Putamen (tissue), 1 donor: Measurements from ENCODE around the gene RDM1.
A peak's percentile ranks its signal among the peaks of the same experiment; 100 is the strongest.
"Not testable (repeated sequence)": the region's sequence is repeated elsewhere in the genome, so short reads cannot be mapped to it uniquely, and the experiment has no call there.

Experiments
- DNase-seq: peaks from one replicate; pipeline ENCODE4 v3.0.0-alpha.2; 2016; ENCODE audit warnings: low spot score

RDM1 gene

GRCh38 chr17:35930211-35931065 lies at the start of gene RDM1:
Gene RDM1 (minus strand): TSS chr17:35930773. CDS start chr17:35930727, 46 bp downstream.
- peak; percentile 53 for DNase-seq

GRCh38 chr17:35978346-35978745 lies 47.8 kb upstream of the RDM1 start:
- DNase-seq: no peak

GRCh38 chr17:35977509-35977908 lies 46.9 kb upstream of the RDM1 start:
- DNase-seq: no peak

GRCh38 chr17:35973333-35974260 lies 43.0 kb upstream of the RDM1 start:
- DNase-seq: peak; percentile 22

- no peak for DNase-seq
Observed at GRCh38 chr17:35972945-35973332, 42.4 kb upstream of the RDM1 start.

- no peak for DNase-seq
Observed at GRCh38 chr17:35972535-35972934, 42.0 kb upstream of the RDM1 start.

- DNase-seq: no peak
Observed at GRCh38 chr17:35972066-35972465, 41.5 kb upstream of the RDM1 start.

- DNase-seq: peak; percentile 62
Observed at GRCh38 chr17:35969558-35970380, 39.2 kb upstream of the RDM1 start.

- no peak for DNase-seq
Observed at GRCh38 chr17:35968520-35969054, 38.0 kb upstream of the RDM1 start.

- no peak for DNase-seq
Observed at GRCh38 chr17:35965272-35965671, 34.7 kb upstream of the RDM1 start.

GRCh38 chr17:35963663-35964062 lies 33.1 kb upstream of the RDM1 start:
- no peak for DNase-seq

- no peak for DNase-seq
Observed at GRCh38 chr17:35953720-35954119, 23.1 kb upstream of the RDM1 start.

- DNase-seq: no peak
Observed at GRCh38 chr17:35949401-35949800, 18.8 kb upstream of the RDM1 start.

GRCh38 chr17:35948092-35948491 lies 17.5 kb upstream of the RDM1 start:
- no peak for DNase-seq

- no peak for DNase-seq
Observed at GRCh38 chr17:35947156-35947585, 16.6 kb upstream of the RDM1 start.

GRCh38 chr17:35944151-35944550 lies 13.6 kb upstream of the RDM1 start:
- no peak for DNase-seq

- DNase-seq: no peak
Observed at GRCh38 chr17:35943537-35943936, 13.0 kb upstream of the RDM1 start, which contains the start of gene LYZL6. Gene LYZL6 (minus strand): TSS chr17:35943713. CDS start chr17:35939356, 4,357 bp downstream.

- no peak for DNase-seq
Observed at GRCh38 chr17:35942588-35943186, 12.1 kb upstream of the RDM1 start.

- DNase-seq: not testable (repeated sequence)
Observed at GRCh38 chr17:35938492-35938891, 7.9 kb upstream of the RDM1 start.

GRCh38 chr17:35936063-35936462 lies 5.5 kb upstream of the RDM1 start:
- no peak for DNase-seq

- no peak for DNase-seq
Observed at GRCh38 chr17:35934760-35935159, 4.2 kb upstream of the RDM1 start.
